GM06990 (cell line): ENCODE results near the gene UBE2M.
"Not testable (repeated sequence)": the region's sequence is repeated elsewhere in the genome, so short reads cannot be mapped to it uniquely, and the experiment has no call there.

ENCODE experiments used
- DNase-seq: peaks from one replicate; pipeline ENCODE4 v3.0.0-alpha.2; 2011; ENCODE audit not compliant: insufficient read length; ENCODE audit errors: extremely low read depth
- H3K27me3 ChIP-seq: replicated peaks from 2 replicates; pipeline ENCODE4 v1.6.0; 2011; ENCODE audit warnings: low read length; ENCODE audit not compliant: control insufficient read depth, insufficient read depth
- H3K36me3 ChIP-seq: 2 replicates; pipeline ENCODE4 v1.5.1; 2011; ENCODE audit warnings: low read length; ENCODE audit not compliant: control insufficient read depth, insufficient read depth
- H3K4me3 ChIP-seq: replicated peaks from 2 replicates; pipeline ENCODE4 v1.5.1; 2011; ENCODE audit warnings: low read depth, mild to moderate bottlenecking, control low read depth, low read length
- TF ChIP-seq, protein P1 (sequence below): IDR thresholded peaks from 2 replicates; pipeline ENCODE4 v1.5.1; 2011; ENCODE audit warnings: low read length, control low read depth, mild to moderate bottlenecking, inconsistent platforms; ENCODE audit not compliant: insufficient read depth, poor library complexity, severe bottlenecking

The UBE2M gene

DNA sequence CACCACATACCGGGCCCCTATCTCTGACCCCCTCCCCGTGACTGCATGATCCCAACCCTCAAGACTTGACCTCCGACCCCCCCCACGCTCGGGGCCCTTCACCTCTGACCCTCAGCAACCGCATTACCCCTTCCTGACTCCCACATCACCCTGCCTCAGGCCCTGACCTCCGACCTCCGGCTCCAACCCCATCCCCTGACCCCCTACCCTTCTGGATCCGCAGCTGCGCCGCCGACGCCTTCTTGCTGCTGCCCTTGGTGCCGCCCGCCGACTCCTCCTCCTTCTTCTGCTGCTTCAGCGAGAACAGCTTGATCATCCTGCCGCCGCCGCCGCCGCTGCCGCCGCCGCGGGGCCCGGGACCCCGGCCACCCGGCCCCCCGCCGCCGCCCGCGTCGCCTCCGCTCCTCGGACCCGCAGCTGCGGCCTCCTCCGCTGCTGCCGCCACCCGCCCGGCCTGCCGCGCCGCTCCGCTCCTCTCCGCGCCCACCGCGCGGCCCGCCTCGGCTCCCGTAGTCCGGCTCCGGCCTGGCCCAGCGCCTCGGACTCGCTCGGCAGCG lies at the start of gene UBE2M:
Gene UBE2M, minus strand, starts transcription at position 546 of the 557 bp plus-strand sequence. Its CDS starts 230 bp downstream, at position 316.
- Histone ChIP-seq H3K4me3 (peak within 1 kb of the TSS; percentile 94), H3K36me3 (peaks cover 7% of the 10 kb centered on the region), H3K27me3 (no peaks in the 10 kb centered on the region)
- TF ChIP-seq, protein P1, sequence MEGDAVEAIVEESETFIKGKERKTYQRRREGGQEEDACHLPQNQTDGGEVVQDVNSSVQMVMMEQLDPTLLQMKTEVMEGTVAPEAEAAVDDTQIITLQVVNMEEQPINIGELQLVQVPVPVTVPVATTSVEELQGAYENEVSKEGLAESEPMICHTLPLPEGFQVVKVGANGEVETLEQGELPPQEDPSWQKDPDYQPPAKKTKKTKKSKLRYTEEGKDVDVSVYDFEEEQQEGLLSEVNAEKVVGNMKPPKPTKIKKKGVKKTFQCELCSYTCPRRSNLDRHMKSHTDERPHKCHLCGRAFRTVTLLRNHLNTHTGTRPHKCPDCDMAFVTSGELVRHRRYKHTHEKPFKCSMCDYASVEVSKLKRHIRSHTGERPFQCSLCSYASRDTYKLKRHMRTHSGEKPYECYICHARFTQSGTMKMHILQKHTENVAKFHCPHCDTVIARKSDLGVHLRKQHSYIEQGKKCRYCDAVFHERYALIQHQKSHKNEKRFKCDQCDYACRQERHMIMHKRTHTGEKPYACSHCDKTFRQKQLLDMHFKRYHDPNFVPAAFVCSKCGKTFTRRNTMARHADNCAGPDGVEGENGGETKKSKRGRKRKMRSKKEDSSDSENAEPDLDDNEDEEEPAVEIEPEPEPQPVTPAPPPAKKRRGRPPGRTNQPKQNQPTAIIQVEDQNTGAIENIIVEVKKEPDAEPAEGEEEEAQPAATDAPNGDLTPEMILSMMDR, result no peak
- DNase-seq, result no peak

DNA sequence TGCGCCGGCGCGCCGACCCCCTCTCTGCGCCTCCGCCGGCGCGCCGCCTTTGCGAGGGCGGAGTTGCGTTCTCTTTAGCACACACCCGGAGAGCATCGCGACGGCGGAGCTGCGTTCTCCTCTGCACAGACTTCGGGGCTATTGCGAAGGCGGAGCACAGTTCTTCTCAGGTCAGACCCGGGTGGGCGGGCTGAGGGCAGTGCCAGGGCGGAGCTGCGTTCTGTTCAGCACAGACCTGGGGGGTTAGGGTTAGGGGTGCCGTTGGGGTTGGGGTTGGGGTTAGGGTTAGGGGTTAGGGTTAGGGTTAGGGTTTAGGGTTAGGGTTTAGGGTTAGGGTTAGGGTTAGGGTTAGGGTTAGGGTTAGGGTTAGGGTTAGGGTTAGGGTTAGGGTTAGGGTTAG lies 48.8 kb upstream of the UBE2M start:
- not testable (repeated sequence) for H3K36me3 ChIP-seq, H3K27me3 ChIP-seq, DNase-seq, H3K4me3 ChIP-seq

DNA sequence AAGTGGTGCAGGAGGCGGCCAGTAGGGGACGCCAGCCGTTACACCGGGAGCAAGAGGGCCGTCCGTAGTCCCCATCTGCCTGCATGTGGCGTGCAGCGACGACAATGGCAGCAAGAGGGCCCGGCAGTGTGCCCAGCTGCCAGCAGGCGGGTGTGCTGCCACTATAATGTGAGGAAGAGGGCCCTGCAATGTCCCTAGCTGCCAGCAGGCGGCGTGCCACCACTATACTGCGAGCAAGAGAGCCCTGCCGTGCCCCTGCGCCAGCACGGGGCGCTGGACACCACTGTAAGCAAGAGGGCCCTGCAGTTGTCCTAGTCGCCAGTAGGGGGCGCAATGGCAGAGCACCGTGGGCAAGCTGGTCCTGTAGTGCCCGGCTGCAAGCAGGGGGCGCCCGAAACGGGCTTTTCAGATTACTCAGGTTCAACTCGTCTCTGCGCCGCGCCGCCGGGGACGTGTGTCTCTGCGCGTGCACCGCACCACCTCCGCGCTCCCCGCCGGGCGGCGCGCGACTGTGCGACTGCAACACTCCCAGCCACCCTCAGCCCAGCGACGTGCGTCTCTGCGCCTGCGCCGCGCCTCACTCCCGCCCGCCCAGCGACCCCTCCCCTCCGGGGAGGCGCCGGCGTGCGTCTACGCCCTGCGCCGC lies 48.0 kb upstream of the UBE2M start:
- not testable (repeated sequence) for H3K4me3 ChIP-seq, H3K27me3 ChIP-seq, H3K36me3 ChIP-seq, DNase-seq
- TF ChIP-seq, protein P1, result peak; percentile 34

DNA sequence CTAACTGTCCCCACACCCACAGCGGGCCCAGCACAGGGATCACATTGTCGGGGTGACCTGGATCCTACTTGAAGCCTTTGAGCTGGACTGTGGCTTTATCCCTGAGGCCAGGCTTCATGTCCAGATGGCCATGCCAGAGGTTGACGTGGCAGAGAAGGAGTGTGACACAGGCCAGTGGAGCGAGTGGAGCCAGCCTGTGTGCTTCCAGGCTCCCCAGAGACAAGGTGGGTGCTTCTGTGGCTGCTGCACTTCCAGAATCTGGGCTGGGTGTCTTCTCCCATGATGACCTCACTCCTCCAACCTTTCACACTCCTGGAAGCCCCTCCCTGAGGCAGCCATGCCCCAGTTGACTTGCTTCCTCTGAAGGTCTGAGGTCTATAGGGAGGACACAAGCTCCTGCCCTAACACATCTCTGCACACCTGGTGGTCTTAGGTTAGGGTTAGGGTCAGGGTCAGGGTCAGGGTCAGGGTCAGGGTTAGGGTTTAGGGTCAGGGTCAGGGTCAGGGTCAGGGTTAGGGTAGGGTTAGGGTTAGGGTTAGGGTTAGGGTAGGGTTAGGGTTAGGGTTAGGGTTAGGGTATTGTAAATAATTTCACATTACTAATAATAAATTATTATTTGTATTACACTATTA lies 27.8 kb upstream of the UBE2M start:
- no peaks in the 10 kb centered on the region for H3K27me3 ChIP-seq
- peaks cover 7% of the 10 kb centered on the region for H3K36me3 ChIP-seq
- no peak overlapping the region for H3K4me3 ChIP-seq
- no peak for DNase-seq
- TF ChIP-seq, protein P1, result no peak

DNA sequence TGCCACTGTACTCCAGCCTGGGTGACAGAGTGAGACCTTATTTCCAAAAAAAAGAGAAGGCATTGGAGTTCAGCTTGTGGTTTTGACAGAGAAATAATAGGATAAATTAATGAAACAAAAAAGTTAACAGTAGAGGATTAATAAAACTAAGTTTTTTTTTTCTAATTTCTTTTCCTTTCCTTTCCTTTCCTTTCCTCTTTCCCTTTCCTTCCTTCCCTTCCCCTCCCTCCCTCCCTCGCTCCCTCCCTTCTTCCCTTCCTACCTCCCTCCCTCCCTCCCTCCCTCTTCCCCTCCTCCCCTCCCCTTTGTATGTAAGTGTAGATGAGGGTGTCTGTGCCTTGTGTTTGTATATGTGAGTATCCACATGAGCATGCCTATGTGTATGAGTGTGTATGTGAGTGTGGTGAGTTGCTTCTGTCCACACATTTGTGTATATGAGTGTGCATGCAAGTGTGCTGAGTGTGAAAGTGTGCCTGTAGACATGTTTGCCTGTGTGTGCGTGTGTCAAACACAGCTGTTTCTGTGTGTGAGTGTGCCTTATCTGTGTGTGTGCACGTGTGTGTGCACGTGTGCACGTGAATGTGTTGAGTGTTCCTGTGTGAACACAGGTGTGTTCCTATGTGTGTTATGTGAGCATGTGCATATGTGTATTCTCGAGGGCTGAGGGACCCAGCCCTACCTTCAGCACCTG lies 27.2 kb upstream of the UBE2M start:
- TF ChIP-seq, protein P1, result no peak
- Histone ChIP-seq H3K4me3 (no peak overlapping the region), H3K27me3 (no peaks in the 10 kb centered on the region), H3K36me3 (peaks cover 7% of the 10 kb centered on the region)
- no peak for DNase-seq
